ENCODE results near the gene ZBTB4. TPM values are rescaled to one million over a fixed set of nuclear protein-coding genes. Genes with fewer than 3 reads are reported as not detected.

Gene ZBTB4
- total RNA-seq, 1 experiment from 2014 or later = 14.4 TPM

GRCh38 chr17:7417056-7417655 is 62.3 kb downstream of the ZBTB4 start:
- H3K4me3 Mint-ChIP-seq = no peak overlapping the region
- Histone ChIP-seq H3K27me3 (ENCODE audit: insufficient read depth, low read length) (no peaks in the 10 kb centered on the region), H3K23me2 (ENCODE audit: insufficient read length, low read depth, low read length, poor library complexity, severe bottlenecking) (no peaks in the 10 kb centered on the region), H3K23ac (ENCODE audit: insufficient read length, low read depth, low read length) (no peak overlapping the region), H3K4me2 (ENCODE audit: insufficient read depth, insufficient read length, low read length) (no peak overlapping the region), H3K4ac (ENCODE audit: low read depth, low read length) (no peak overlapping the region), H3K79me2 (ENCODE audit: insufficient read depth, low read length) (no peaks in the 10 kb centered on the region), H4K20me1 (ENCODE audit: control insufficient read depth, insufficient read depth, insufficient read length) (no peaks in the 10 kb centered on the region), H3K9ac (ENCODE audit: extremely low read depth, insufficient read length, low read length) (no peak overlapping the region), H3K4me1 (ENCODE audit: insufficient read depth, low read length) (no peaks in the 10 kb centered on the region), H2BK120ac (ENCODE audit: low read depth, low read length, poor library complexity, severe bottlenecking) (no peak overlapping the region), H4K5ac (ENCODE audit: insufficient read length, low read depth, low read length) (no peak overlapping the region), H2AFZ (ENCODE audit: low read length) (no peak overlapping the region), H3T11ph (ENCODE audit: low read length) (no peak overlapping the region), H2BK12ac (ENCODE audit: insufficient read length, low read depth, low read length) (no peak overlapping the region), H3K14ac (ENCODE audit: insufficient read depth, low read length) (no peak overlapping the region), H3K56ac (ENCODE audit: insufficient read length, low read depth, low read length) (no peak overlapping the region), H3K18ac (ENCODE audit: insufficient read length, low read depth, low read length) (no peak overlapping the region), H2AK5ac (ENCODE audit: insufficient read length, low read length) (no peak overlapping the region), H3K27ac (ENCODE audit: insufficient read length, low read depth, low read length) (no peak overlapping the region), H2BK15ac (ENCODE audit: low read depth, low read length) (no peak overlapping the region), H2BK20ac (ENCODE audit: low read depth, low read length, poor library complexity, severe bottlenecking) (no peak overlapping the region), H4K91ac (ENCODE audit: insufficient read length, low read depth, low read length) (no peak overlapping the region), H3K79me1 (ENCODE audit: insufficient read depth, low read depth, low read length, poor library complexity, severe bottlenecking) (no peaks in the 10 kb centered on the region), H4K8ac (replicated peaks; ENCODE audit: insufficient read length, low read depth, low read length) (no peak overlapping the region), H3K9me3 (ENCODE audit: control insufficient read depth, low read depth, low read length) (no peaks in the 10 kb centered on the region), H2BK5ac (ENCODE audit: insufficient read length, low read length) (no peak overlapping the region)
- H3K36me3 Mint-ChIP-seq (ENCODE audit: insufficient read depth in 1 of 3, low read depth in 3 of 3) = peaks cover 8 to 39% (median 30%) of the 10 kb centered on the region in 3 experiments; a peak in 6 of 7 replicates
- no peak overlapping the region for H3K27ac Mint-ChIP-seq
- H3K9me3 Mint-ChIP-seq = no peaks in the 10 kb centered on the region
- no peaks in the 10 kb centered on the region for H3K27me3 Mint-ChIP-seq (ENCODE audit: low read depth)
- no CpG with 5 or more reads among the region's 54 CpGs for WGBS (ENCODE audit: extremely low coverage, insufficient read length, low lambda C conversion rate)
- no peak for TF ChIP-seq CTCF (conservative IDR thresholded peaks at IDR 0.05)
- H3K4me1 Mint-ChIP-seq = peaks cover 9 to 36% of the 10 kb centered on the region in 2 experiments
- no peak for DNase-seq
